Measurements from ENCODE around the gene TNFRSF25.

- TF ChIP-seq CTCF (IDR thresholded peaks at IDR 0.05) (peak; percentile 88 to 96 (median 94)), POLR2A (IDR thresholded peaks at IDR 0.05) (no peak)
These were observed 27.9 kb downstream of the TNFRSF25 start for GRCh38 chr1:6438047-6438525.

All from heart left ventricle (tissue), 13 donors.